ENCODE data around the gene SPATA20.

DNA sequence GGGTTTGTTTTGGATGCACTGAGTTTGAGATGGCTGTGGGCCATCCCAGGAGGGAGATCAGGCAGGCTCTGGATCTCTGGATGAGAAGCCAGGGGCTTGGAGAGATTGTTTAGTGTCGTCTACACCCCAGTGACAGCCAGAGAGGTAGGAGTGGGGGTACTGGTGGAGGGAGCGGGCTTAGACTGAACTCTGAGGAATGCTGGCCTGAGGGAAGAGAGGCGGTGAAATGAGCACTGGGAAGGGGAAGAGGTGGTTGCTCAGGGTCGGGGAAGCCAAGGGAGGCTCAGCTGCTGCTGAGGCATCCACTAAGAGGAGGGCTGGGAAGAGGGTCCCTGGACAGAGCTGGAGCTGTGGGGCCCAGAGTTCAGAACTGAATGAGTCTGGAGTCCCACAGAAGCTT is 37.1 kb downstream of the SPATA20 start:
- TF ChIP-seq, protein P1, sequence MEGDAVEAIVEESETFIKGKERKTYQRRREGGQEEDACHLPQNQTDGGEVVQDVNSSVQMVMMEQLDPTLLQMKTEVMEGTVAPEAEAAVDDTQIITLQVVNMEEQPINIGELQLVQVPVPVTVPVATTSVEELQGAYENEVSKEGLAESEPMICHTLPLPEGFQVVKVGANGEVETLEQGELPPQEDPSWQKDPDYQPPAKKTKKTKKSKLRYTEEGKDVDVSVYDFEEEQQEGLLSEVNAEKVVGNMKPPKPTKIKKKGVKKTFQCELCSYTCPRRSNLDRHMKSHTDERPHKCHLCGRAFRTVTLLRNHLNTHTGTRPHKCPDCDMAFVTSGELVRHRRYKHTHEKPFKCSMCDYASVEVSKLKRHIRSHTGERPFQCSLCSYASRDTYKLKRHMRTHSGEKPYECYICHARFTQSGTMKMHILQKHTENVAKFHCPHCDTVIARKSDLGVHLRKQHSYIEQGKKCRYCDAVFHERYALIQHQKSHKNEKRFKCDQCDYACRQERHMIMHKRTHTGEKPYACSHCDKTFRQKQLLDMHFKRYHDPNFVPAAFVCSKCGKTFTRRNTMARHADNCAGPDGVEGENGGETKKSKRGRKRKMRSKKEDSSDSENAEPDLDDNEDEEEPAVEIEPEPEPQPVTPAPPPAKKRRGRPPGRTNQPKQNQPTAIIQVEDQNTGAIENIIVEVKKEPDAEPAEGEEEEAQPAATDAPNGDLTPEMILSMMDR (IDR thresholded peaks at IDR 0.05; ENCODE audit: extremely low read depth in 1 of 2, insufficient read depth in 1 of 2, low read depth in 1 of 2, low read length in 2 of 2), result no peak
- TF ChIP-seq POLR2AphosphoS5 (IDR thresholded peaks at IDR 0.05; ENCODE audit: insufficient read depth, low read depth, low read length) (no peak), FOS (IDR thresholded peaks at IDR 0.05; ENCODE audit: borderline replicate concordance, insufficient read depth, low read length) (no peak), POLR2A (IDR thresholded peaks at IDR 0.05; ENCODE audit: low read depth, low read length) (no peak), EZH2 (IDR thresholded peaks at IDR 0.05; ENCODE audit: borderline replicate concordance, low read depth, low read length, severe bottlenecking) (no peak), JUN (IDR thresholded peaks at IDR 0.05; ENCODE audit: borderline replicate concordance, insufficient read depth, insufficient read length, low read depth) (no peak), MAX (IDR thresholded peaks at IDR 0.05; ENCODE audit: insufficient read depth, insufficient read length) (no peak), GATA2 (IDR thresholded peaks at IDR 0.05; ENCODE audit: insufficient read depth, insufficient read length, low read depth, low read length) (no peak)

Measured in endothelial cell of umbilical vein (primary cell).